Measurements from ENCODE around the gene MAP3K6.
A peak's percentile ranks its signal among the peaks of the same experiment; 100 is the strongest.

The MAP3K6 gene

GRCh38 chr1:27331426-27331825, 35.3 kb downstream of the MAP3K6 start:
- FAIRE-seq, result no peak

GRCh38 chr1:27330786-27331185, 36.0 kb downstream of the MAP3K6 start:
- no peak for FAIRE-seq

GRCh38 chr1:27327964-27328363, 38.8 kb downstream of the MAP3K6 start:
- no peak for FAIRE-seq

GRCh38 chr1:27325286-27325685, 41.5 kb downstream of the MAP3K6 start:
- FAIRE-seq, result no peak

- FAIRE-seq, result no peak
Measured at GRCh38 chr1:27322569-27323240, 44.1 kb downstream of the MAP3K6 start.

- FAIRE-seq, result peak; percentile 88
Measured at GRCh38 chr1:27321813-27322568, 44.8 kb downstream of the MAP3K6 start, which contains the start of gene TMEM222. Gene TMEM222 (plus strand): TSS chr1:27322163. CDS start chr1:27322198, 35 bp downstream.

- FAIRE-seq, result no peak
Measured at GRCh38 chr1:27318596-27318995, 48.2 kb downstream of the MAP3K6 start.

- FAIRE-seq, result no peak
Measured at GRCh38 chr1:27318136-27318535, 48.6 kb downstream of the MAP3K6 start.

GRCh38 chr1:27316860-27317259, 49.9 kb downstream of the MAP3K6 start:
- no peak for FAIRE-seq

- FAIRE-seq, result no peak
Measured at GRCh38 chr1:27314737-27315136, 52.0 kb downstream of the MAP3K6 start.

- FAIRE-seq, result no peak
Measured at GRCh38 chr1:27314169-27314568, 52.6 kb downstream of the MAP3K6 start.

GRCh38 chr1:27307874-27308598, 58.7 kb downstream of the MAP3K6 start:
- no peak for FAIRE-seq

- FAIRE-seq, result no peak
Measured at GRCh38 chr1:27306892-27307761, 59.6 kb downstream of the MAP3K6 start.

GRCh38 chr1:27306071-27306470, 60.7 kb downstream of the MAP3K6 start:
- no peak for FAIRE-seq

Measured in G401.6 (cell line).